Endodermal cell (in vitro differentiated cells): Measurements from ENCODE around the gene TRAF3IP1. TPM values are rescaled to one million over a fixed set of nuclear protein-coding genes. Genes with fewer than 3 reads are reported as not detected.

Experiments
- DNase-seq: peaks from one replicate; pipeline ENCODE4 v3.0.0-alpha.2; 2017
- H3K27ac ChIP-seq: 2 replicates; pipeline ENCODE4 v1.5.1; 2013; ENCODE audit warnings: mild to moderate bottlenecking, low read depth, low read length, moderate library complexity
- H3K27me3 ChIP-seq: 2 replicates; pipeline ENCODE4 v1.6.1; 2013; ENCODE audit warnings: mild to moderate bottlenecking, low read length, moderate library complexity; ENCODE audit not compliant: insufficient read depth, control insufficient read depth, poor library complexity, severe bottlenecking
- H3K36me3 ChIP-seq: 2 replicates; pipeline ENCODE4 v1.7.0; 2013; ENCODE audit warnings: mild to moderate bottlenecking, low read length, moderate library complexity; ENCODE audit not compliant: control insufficient read depth, insufficient read depth
- H3K4me1 ChIP-seq: one replicate; pipeline ENCODE4 v1.7.0; 2013; ENCODE audit warnings: low read length; ENCODE audit not compliant: control insufficient read depth, insufficient read depth
- H3K4me3 ChIP-seq: 2 replicates; pipeline ENCODE4 v1.5.1; 2013; ENCODE audit warnings: mild to moderate bottlenecking, low read length, moderate library complexity
- H3K9ac ChIP-seq: 2 replicates; pipeline ENCODE4 v1.6.1; 2013; ENCODE audit warnings: mild to moderate bottlenecking, low read length, moderate library complexity; ENCODE audit not compliant: poor library complexity, severe bottlenecking; ENCODE audit errors: extremely low read depth
- H3K9me3 ChIP-seq: 2 replicates; pipeline ENCODE4 v1.6.1; 2013; ENCODE audit warnings: mild to moderate bottlenecking, low read length, moderate library complexity; ENCODE audit not compliant: control insufficient read depth
- H3K27ac Mint-ChIP-seq: 2 replicates; pipeline ENCODE4 v1.8.0; 2020; ENCODE audit warnings: mixed read lengths
- H3K27me3 Mint-ChIP-seq: 2 replicates; pipeline ENCODE4 v1.8.0; 2021; ENCODE audit warnings: mild to moderate bottlenecking, mixed read lengths; ENCODE audit not compliant: insufficient read depth
- H3K36me3 Mint-ChIP-seq: 2 replicates; pipeline ENCODE4 v1.8.0; 2020; ENCODE audit warnings: low read depth, mixed read lengths
- H3K4me1 Mint-ChIP-seq: 2 replicates; pipeline ENCODE4 v1.8.0; 2020; ENCODE audit warnings: mixed read lengths
- H3K4me3 Mint-ChIP-seq: 2 replicates; pipeline ENCODE4 v1.8.0; 2020; ENCODE audit warnings: mild to moderate bottlenecking, moderate library complexity, mixed read lengths
- H3K9me3 Mint-ChIP-seq: 2 replicates; pipeline ENCODE4 v1.8.0; 2020; ENCODE audit warnings: mild to moderate bottlenecking, mixed read lengths
- WGBS, 2 experiments: methylation state at CpG; one replicate each; pipeline versions ENCODE4 v1.1.5 to v1.1.7; 2013; ENCODE audit warnings: missing lambda C conversion rate in 2 of 2, mixed read lengths in 1 of 2; ENCODE audit not compliant: insufficient coverage in 1 of 2, insufficient read length in 1 of 2; 5-methylcytosine and 5-hydroxymethylcytosine counted together
- total RNA-seq, 2 donors: library from RNA; stranded (reverse); fragmentation: NEBNext Ultra II Directional in 1 of 2; extraction: Animal tissue kit (Norgen Biotek cat#: 25700) in 1 of 2; gene quantifications; 2 replicates in 1 of 2; 3 replicates in 1 of 2; pipeline ENCODE4 v1.2.1, GENCODE V29; 2021
- TF ChIP-seq, protein P1 (sequence below): fragments of 200-600 bp; sonication (generic); conservative IDR thresholded peaks from 2 replicates; pipeline ENCODE4 v1.5.0; 2021; ENCODE audit warnings: antibody characterized with exemption, mild to moderate bottlenecking

Gene TRAF3IP1
- total RNA-seq, 2 donors from 2014 or later = 21.9 to 28.3 TPM

DNA sequence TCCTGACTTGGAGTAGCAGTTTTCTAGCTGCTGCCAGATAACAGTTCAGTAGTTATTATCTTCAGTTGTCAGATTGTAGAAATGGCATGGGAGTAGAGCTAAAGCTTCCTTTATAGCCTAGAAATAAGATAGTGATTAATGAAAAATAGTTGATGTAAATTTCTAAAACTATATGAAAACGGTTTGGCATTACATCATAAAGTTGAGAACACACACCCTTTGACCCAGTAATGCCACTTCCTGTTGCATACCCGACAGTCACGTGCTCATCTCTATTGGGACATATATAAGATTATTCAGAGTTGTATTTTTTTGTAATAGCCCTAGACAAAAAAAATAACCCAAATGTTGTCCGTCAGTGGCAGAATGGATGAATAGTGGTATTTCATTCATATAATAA, 67.0 kb downstream of the TRAF3IP1 start:
- H3K27me3 Mint-ChIP-seq = no peaks in the 10 kb centered on the region
- no peaks in the 10 kb centered on the region for H3K4me1 ChIP-seq
- WGBS, 2 experiments = 92% methylated on average over 4 of the region's 4 CpGs; no CpG with 5 or more reads in 1 of the 2 experiments

DNA sequence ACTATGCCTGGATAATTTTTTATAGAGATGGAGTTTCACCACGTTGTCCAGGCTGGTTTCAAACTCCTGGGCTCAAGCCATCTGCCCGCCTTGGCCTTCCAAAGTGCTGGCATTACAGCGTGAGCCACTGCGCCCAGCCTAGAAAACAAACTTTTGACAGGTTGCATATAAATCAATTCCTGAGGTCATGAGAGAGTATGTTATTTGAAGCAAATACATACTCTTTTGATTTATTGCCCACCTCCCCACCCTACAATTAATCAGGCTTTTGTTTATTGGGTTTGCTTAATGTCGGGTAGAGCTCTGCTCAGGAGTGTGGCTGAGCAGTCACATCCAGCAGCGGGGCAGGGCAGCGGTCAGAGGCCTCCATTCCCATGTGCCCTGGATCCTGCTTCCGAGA, 68.5 kb downstream of the TRAF3IP1 start:
- H3K36me3 Mint-ChIP-seq = peaks cover 13% of the 10 kb centered on the region
- WGBS, 2 experiments = 84 to 90% methylated on average over 5 to 8 of the region's 8 CpGs
- H3K27ac Mint-ChIP-seq = no peak overlapping the region
- no peak overlapping the region for H3K27ac ChIP-seq
- H3K9me3 ChIP-seq = no peaks in the 10 kb centered on the region
- no peak overlapping the region for H3K4me3 Mint-ChIP-seq
- no peak overlapping the region for H3K9ac ChIP-seq
- no peaks in the 10 kb centered on the region for H3K36me3 ChIP-seq
- no peaks in the 10 kb centered on the region for H3K27me3 Mint-ChIP-seq
- no peaks in the 10 kb centered on the region for H3K4me1 Mint-ChIP-seq
- H3K4me1 ChIP-seq = no peaks in the 10 kb centered on the region
- H3K9me3 Mint-ChIP-seq = peaks cover 4% of the 10 kb centered on the region
- no peaks in the 10 kb centered on the region for H3K27me3 ChIP-seq
- H3K4me3 ChIP-seq = no peak overlapping the region
- TF ChIP-seq, protein P1, sequence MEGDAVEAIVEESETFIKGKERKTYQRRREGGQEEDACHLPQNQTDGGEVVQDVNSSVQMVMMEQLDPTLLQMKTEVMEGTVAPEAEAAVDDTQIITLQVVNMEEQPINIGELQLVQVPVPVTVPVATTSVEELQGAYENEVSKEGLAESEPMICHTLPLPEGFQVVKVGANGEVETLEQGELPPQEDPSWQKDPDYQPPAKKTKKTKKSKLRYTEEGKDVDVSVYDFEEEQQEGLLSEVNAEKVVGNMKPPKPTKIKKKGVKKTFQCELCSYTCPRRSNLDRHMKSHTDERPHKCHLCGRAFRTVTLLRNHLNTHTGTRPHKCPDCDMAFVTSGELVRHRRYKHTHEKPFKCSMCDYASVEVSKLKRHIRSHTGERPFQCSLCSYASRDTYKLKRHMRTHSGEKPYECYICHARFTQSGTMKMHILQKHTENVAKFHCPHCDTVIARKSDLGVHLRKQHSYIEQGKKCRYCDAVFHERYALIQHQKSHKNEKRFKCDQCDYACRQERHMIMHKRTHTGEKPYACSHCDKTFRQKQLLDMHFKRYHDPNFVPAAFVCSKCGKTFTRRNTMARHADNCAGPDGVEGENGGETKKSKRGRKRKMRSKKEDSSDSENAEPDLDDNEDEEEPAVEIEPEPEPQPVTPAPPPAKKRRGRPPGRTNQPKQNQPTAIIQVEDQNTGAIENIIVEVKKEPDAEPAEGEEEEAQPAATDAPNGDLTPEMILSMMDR = no peak
- DNase-seq = no peak

More for the DNA sequence above, 67.0 kb downstream of the TRAF3IP1 start:
- no peak overlapping the region for H3K27ac ChIP-seq
- H3K9me3 ChIP-seq = no peaks in the 10 kb centered on the region
- H3K27me3 ChIP-seq = no peaks in the 10 kb centered on the region
- H3K27ac Mint-ChIP-seq = no peak overlapping the region
- H3K36me3 ChIP-seq = no peaks in the 10 kb centered on the region
- no peak overlapping the region for H3K9ac ChIP-seq
- H3K36me3 Mint-ChIP-seq = peaks cover 28% of the 10 kb centered on the region
- H3K4me1 Mint-ChIP-seq = no peaks in the 10 kb centered on the region
- peaks cover 12% of the 10 kb centered on the region for H3K9me3 Mint-ChIP-seq
- no peak for DNase-seq
- H3K4me3 ChIP-seq = no peak overlapping the region
- H3K4me3 Mint-ChIP-seq = no peak overlapping the region
- TF ChIP-seq, protein P1 = no peak

DNA sequence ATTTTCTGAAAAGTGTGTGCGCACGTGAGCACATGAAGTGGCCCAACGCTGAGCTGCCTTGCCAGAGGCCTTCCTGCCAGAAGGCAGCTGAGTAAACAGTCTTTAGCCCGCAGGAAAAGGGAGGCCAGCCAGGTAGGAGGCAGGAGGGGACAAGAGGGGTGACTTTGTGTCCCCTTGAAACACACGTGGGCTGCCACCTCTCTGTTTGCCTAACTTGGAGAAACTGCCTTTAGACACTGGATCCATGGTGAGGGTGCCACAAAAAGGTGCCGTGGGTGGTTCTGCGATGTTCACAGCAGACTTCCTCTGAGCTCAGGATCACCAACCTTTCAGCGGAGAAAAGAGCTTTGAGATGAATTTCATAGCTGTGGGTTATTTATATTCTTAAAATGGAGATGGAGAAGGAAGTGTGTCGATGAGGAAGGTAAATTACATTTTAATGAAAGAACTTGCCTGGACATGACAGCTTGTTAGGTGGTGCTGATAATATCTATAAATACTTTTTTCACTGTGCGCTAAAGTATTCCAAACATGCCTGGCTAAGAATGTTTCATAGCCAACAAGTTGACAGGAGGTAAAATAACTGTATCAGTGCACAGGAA, 69.8 kb downstream of the TRAF3IP1 start:
- DNase-seq = no peak
- Histone ChIP-seq H3K36me3 (no peaks in the 10 kb centered on the region), H3K9ac (no peak overlapping the region), H3K4me3 (no peak overlapping the region), H3K27ac (no peak overlapping the region), H3K9me3 (no peaks in the 10 kb centered on the region), H3K4me1 (no peaks in the 10 kb centered on the region), H3K27me3 (no peaks in the 10 kb centered on the region)
- 91 to 94% methylated on average over 10 of the region's 10 CpGs for WGBS, 2 experiments
- Mint-ChIP-seq H3K36me3 (peaks cover 9% of the 10 kb centered on the region), H3K4me1 (no peaks in the 10 kb centered on the region), H3K4me3 (no peak overlapping the region), H3K9me3 (no peaks in the 10 kb centered on the region), H3K27me3 (no peaks in the 10 kb centered on the region), H3K27ac (no peak overlapping the region)
- TF ChIP-seq, protein P1 = no peak
